ENCODE results near the gene CEP135.
A peak's percentile ranks its signal among the peaks of the same experiment; 100 is the strongest.
"Not testable (repeated sequence)": the region's sequence is repeated elsewhere in the genome, so short reads cannot be mapped to it uniquely, and the experiment has no call there.

The CEP135 gene

GRCh38 chr4:56028165-56028564 is 79.4 kb downstream of the CEP135 start:
- DNase-seq: no peak

DNA sequence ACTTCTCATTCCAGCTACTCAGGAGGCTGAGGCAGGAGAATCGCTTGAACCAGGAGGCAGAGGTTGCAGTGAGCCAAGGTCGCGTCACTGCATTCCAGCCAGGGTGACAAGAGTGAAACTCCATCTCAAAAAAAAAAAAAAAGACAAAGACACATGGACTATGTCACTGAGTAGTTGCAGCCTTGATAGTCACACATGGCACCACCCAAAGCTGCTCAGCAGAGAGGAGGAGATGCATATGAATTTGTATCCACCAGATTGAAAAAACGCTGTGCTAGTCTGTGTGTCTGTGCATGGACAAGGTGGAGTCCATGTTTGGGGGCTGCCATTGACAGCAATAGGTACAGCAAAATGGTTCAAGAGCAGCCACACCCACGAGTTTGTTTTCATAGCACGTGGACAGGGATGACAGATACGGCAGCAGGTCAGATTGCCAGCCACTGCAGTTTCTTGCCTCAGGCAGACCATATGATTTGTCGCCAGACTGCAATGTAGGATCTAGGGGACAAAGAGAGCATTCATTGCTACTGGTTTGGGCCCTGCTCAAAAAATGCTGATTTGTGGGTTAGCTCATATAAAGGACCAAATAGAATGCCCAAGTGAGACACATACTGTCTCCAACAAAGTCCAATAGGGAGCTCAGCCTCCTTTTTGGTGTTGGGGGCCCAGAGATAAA is 89.9 kb downstream of the CEP135 start:
- no peak for DNase-seq

DNA sequence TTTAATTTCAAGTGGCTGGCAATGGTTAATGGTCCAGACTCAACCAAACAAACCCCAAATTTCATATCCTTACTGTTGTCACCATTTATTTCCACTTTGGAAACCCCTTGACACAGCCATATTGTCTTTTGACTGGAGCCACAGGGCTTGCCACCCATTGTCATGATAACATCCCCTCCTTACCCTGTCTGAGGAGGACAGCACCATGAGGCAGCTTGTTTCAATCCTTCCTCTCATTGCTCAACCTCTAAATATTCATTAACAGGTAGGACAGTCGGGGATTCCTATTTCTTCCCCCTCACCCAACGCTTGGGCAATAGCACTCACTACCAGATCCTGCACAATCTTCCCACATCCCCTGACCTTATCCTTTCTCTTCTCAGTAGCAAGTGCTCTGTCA is 92.1 kb downstream of the CEP135 start:
- DNase-seq: no peak

DNA sequence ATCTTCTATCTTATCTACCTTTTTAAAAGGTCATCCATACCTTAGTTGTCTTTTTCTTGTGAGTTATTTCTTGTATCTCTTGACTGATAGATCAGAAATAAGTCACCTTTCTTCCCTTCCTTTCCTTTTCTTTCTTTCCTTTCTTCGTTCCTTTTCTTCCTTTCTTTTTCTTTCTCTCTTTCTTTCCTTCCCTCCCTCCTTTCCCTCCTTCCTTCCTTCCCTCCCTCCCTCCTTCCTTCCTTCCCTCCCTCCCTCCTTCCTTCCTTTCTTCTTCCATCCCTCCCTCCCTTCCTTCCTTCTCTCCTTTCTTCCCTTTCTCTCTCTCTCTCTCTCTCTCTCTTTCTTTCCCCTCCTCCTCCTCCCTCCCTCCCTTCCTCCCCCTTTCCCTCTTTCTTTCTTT is 93.5 kb downstream of the CEP135 start:
- DNase-seq: no peak

DNA sequence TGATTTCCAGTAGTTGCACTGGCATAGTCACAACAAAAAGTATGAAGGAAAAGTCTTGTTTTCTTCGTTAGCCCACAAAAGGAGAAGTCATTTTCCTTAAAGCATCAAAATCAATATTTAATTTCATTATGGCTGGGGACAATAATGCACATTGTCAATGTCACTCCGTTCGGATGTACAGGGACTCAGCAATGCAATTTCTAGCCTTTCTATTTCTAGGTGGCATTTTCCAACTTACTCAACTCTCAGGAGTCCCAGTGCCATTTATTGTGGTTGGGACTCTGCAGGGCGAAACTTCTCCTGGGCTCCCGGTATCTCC is 99.6 kb downstream of the CEP135 start:
- peak in 1 of 3 experiments; percentile 44 for DNase-seq

GRCh38 chr4:56048702-56049431 is 100.1 kb downstream of the CEP135 start:
- DNase-seq: peak; percentile 83 to 88 (median 87)

DNA sequence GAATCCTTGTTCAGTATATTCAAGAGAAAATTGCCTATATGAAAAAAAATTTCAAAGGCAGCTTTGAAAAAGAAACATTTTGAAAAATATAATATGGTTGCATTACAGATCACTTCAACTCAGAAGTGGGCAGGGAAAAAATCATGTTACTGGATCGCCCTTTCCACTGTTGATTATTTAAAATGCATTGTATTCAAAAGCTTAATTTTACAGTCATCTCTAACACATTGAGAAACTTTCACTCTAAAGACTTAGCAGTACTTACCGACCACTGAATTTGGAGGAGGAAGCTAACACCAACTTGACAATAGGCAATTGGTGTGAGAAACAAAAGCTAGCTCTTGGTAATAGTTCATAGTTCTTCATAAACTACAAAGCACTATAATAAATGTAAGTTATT is 101.9 kb downstream of the CEP135 start:
- DNase-seq: peak in 1 of 3 experiments; percentile 63

DNA sequence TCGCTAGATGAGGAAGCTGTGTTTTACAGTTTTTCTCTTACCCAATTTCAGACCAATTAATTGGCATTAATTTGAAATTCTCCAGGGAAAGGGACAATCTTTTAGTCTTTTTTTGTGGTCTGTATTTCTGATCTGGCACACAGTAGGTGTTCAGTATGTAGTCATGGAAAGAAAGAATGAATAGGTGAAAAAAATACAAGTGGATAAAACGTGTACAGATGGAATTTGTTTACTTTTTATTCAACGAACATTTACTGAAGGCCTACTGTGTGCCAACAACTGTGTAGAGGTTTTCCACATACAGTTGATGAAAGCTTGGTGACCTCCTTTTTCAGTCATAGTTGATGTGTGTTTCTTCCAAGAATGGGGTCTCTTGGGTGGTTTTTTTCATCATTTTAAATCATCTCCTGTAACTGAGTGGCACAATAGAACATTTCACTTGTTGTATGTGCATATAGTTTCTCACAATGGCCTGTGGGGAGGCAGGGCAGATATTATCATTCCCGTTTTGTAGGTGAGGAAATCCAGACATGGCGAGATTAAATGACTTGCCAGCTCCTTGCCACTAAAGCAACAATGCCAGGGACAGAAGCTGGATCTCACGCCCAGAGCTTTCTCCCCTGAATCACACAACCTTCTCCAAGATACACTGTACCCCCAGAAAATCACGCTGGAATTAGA is 102.4 kb downstream of the CEP135 start:
- DNase-seq: no peak

DNA sequence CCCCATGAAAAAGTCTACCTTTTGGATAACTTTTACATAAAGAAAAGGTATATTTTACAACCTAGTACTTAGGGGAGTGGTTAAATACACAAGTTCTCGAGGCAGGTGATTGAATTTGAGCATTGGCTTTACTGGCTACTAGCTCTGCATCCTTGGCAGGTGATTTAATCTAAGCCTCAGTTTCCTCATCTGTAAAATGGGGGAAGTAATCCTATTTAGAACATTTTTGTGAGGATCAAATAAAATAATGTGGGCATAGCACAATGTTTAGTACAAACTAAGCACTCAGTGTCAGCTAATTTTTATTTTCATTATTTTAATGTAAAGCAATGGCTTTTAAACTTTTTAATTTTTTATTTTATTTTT is 102.9 kb downstream of the CEP135 start:
- no peak for DNase-seq

DNA sequence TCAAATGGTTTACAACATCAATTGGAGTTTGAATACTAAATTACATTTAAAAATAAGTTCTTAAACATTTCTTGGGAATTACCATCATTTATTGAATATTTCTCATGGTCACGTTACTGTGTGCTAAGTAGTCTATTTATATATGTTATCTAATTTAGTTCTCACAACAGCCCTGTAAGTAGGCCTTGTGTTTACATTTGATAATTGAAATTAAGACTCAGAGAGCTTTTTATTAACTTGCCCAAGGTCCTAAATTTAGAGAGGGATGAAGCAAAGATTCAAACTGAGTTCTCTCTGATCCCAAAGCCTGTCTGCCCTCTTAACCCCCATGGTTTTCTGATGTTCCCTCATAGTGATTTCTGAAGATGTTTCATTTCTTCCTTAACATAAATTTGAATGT is 103.7 kb downstream of the CEP135 start:
- DNase-seq: no peak

DNA sequence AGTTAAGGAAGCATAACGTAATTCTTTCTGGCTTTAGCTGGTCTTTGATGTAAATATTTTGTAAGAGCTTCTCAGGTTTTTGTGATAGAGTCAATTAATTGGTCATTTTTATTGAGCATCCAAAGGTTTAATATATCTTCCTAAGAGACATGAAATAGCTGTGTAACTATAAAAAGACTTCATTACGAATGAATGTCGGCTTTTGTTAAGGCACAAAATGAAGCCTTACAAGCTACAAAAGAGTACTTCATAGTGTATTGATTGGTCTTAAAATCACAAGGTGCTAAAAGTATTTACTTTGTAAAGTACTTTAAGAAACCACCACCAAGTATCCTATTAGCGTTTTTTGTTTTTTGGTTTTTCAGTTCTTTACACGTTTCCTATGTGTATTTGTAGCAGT is 104.2 kb downstream of the CEP135 start:
- DNase-seq: no peak

DNA sequence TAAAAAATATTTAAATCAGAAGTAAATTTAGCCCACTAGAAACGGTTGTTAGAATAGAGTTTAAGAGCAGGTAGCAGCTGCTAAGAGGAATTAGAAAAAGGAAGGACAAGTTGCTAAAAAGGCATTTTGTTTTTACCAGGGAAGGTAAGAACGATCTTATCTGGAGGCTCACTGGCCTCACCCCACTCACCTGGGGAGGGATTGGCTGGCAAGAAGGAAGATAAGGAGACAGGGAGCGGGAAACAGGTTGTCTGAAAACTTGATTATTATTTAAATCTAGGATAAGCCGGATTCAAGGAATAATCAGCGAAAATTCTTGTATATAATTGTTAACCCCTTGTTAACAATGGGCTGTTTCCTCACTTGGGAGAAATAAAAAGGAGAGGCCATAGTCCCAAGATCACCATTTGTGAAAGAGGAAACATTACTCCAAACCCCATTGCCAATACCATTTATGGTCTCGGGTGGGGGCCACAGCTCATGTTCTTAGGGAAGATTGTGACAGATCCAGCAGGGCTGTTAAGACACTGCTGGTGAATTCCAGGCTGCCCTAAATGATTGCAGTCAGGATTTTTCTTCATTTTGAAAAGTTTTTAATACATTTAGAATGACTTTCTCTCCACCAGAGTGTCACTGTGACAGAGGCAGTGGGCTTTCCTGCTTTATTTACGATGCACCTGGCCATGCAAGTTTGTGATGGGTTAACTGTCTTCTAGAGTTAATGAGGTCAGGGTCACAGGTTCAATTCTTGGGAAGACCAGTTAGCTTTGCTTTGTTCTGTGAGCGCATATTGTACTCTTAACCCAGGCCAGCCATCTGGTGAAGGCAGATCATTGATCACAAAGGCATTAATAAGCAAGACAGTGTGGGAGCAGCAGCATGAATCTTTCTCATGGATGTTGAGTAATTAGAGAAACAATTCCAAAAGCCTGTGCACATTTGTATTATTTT is 106.6 kb downstream of the CEP135 start:
- DNase-seq: no peak

GRCh38 chr4:56055991-56056390 is 107.2 kb downstream of the CEP135 start:
- no peak for DNase-seq

DNA sequence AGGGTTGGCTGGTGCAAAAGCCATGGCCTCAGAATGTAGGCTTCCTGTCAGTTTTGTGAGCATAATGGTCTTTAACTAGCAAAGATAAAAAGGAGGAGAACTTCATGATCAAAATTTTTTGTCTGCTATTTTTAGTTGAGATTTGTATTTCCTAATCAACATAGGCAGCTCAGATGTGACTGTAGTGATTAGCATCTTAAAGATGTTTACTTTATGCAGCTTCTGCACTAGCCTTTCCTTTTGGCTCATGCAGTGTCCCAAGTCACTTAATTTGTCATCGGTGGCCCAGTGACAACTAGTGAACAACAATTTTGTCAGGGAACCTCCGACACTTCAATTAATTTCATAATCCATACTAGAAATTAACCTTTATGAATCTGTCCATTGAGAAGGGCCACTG is 109.8 kb downstream of the CEP135 start:
- DNase-seq: no peak

DNA sequence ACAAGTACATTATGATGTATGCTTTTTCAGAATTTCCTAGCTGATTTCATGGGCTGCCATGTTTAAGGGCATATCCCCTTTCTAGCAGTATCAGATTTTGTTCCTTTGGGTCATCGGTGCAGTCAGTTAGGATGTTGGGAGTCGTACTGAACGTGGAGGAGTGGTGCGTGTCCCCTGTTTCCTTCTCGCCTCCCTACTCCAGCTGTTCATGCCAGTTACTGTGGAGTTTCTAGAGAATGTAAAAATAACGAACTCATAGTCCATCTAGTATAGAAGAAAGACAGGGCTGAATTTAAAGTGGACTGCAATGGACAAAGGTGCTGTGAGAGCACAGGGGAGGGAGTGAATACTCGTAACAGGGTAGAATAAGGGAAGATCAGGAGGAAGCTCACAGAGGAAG is 111.3 kb downstream of the CEP135 start:
- DNase-seq: no peak

DNA sequence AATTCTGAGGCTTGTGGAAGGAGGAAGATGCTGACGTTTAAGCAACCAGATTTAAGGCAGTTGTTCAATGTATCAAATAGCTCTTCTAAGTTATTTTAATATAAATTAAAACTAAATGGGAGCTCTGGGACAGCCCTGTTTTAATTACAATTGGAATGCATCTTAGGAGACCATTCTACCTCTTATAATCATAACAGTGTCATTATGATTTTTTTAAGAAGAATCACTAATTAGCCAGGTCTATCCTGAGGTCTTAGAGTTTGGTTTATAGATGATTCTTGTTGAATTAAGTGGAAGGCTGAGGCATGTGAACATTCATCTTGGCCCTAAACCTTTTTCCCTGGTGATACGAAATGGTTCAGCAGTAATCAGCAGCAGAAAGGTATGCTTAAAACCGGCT is 113.4 kb downstream of the CEP135 start:
- DNase-seq: no peak

DNA sequence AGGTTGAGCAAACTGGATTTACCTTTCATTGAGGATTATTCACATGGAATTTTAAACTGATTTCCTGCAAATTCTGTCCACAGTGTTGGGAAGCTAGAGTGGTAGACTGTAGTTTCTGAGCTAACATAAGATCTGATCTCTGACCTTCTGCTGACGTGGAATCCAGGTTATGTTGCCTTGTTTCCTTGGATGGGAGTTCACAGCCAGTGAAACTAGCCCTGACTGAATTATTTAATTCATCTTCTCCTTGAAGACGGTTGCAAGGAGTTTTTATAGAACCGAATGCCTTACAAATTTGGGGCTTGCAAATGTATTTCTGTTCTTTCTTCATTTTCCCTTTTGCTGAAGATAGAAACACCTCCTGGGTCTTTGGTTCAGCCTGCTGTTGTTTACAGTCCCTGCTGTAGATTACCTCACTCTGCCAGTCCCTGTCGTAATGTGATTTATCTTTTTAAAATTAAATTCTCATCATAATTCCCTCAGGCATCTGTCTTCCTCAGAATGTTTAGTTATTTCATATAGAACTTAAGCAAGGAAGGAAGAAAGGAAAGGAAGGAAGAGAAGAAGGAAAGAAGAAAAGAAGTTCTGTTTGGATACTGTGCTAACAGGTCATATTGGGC is 113.9 kb downstream of the CEP135 start:
- DNase-seq: no peak

DNA sequence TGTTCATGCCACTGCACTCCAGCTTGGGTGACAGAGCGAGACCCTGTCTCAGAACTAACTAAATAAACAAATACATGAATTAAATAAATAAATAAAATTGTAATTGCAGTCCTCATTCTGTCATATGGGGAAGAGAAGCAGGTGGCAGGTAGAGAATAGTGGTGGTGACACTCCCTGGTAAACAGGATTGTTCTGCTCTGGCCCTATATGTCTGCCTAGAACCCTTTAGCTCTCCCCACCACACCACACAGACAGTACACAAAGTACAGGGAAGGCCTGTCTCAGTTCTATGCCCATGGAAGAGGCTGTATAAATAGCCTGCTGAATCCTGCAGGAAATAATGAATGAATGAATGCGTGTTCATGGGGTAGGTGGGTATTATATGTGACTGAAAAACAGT is 117.7 kb downstream of the CEP135 start:
- DNase-seq: no peak

DNA sequence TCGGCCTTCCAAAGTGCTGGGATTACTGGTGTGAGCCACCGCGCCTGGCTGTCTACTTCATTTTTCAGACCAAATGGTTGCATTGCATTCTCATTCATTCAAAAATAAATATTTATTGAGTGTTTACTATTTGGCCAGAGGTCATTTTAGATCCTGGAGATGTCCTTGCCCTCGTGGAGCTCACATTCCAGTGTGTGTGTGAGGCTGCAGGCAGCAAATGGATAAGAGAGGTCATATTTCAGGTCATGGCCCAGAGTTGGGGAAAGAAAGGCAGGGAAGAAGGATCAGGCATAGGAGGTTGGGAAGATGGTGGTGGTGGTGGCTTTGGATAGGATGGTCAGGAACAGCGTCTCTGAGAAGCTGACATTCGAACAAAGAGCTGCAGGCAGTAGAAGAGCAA is 119.1 kb downstream of the CEP135 start:
- DNase-seq: no peak

- DNase-seq: not testable (repeated sequence)
Observed at GRCh38 chr4:56072730-56073129, 124.0 kb downstream of the CEP135 start.

- peak in 2 of 3 experiments; percentile 14 to 35 for DNase-seq
Observed at GRCh38 chr4:56077676-56078075, 128.9 kb downstream of the CEP135 start.

DNA sequence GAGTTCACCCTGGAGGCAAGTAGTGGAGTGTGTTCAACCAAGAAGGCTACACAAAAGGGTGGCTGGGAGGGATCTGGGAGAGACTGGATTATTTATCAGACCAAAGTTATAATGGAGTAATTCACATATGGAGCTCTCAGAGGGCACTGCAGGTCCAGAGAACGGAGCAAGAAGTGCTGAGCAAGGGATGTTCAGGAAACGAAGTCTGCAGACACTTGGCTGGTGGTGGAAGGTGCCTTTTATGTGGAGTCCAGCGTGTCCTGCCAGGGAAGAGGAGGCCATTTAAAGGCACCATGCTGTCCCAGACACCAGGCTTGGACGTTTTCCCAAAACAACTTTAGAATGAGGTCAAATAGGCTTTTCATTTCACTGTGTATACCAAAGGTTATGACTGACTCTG is 130.1 kb downstream of the CEP135 start:
- DNase-seq: no peak

GRCh38 chr4:56080384-56080783 is 131.6 kb downstream of the CEP135 start:
- DNase-seq: no peak
